Lower lobe of right lung (tissue), 2 donors: ENCODE results near the gene GALNT17. TPM values are rescaled to one million over a fixed set of nuclear protein-coding genes. Genes with fewer than 3 reads are reported as not detected.
"Not testable (repeated sequence)": the region's sequence is repeated elsewhere in the genome, so short reads cannot be mapped to it uniquely, and the experiment has no call there.

Experiments
- ATAC-seq, 2 donors: fragments of 200-7000 bp; cut with Tn5 transposase; one replicate each; pipeline ENCODE4 v1.9.1; 2020 to 2022; ENCODE audit warnings: mild to moderate bottlenecking in 2 of 2, moderate library complexity in 2 of 2
- DNase-seq: peaks from one replicate; pipeline ENCODE4 v3.0.0-alpha.2; 2020
- H3K27ac ChIP-seq: fragments of 200-600 bp; one replicate; pipeline ENCODE4 v1.8.0; 2022
- H3K27me3 ChIP-seq: fragments of 200-600 bp; one replicate; pipeline ENCODE4 v1.8.0; 2022; ENCODE audit warnings: low read depth
- H3K36me3 ChIP-seq: fragments of 200-600 bp; one replicate; pipeline ENCODE4 v1.8.0; 2022; ENCODE audit warnings: mild to moderate bottlenecking
- H3K4me1 ChIP-seq: fragments of 200-600 bp; one replicate; pipeline ENCODE4 v1.8.0; 2022
- H3K4me3 ChIP-seq: fragments of 200-600 bp; one replicate; pipeline ENCODE4 v1.8.0; 2022; ENCODE audit warnings: mild to moderate bottlenecking
- H3K9me3 ChIP-seq: fragments of 200-600 bp; one replicate; pipeline ENCODE4 v1.8.0; 2022
- intact Hi-C: fragments of 100-400 bp; cut with DNase I; formaldehyde crosslinking; loops from one replicate; pipeline ENCODE4 v1.11.0; 2022
- total RNA-seq: library from RNA; stranded (reverse); fragmentation: NEBNext Ultra II Directional; extraction: Animal tissue kit (Norgen Biotek cat#: 25700); gene quantifications from one replicate; pipeline ENCODE4 v1.2.1, GENCODE V29; 2021
- TF ChIP-seq, protein P1 (sequence below): fragments of 200-600 bp; IDR thresholded peaks from one replicate; pipeline ENCODE4 v1.8.0; 2022; ENCODE audit warnings: antibody characterized with exemption, mild to moderate bottlenecking
- donor health status: DM: no; HTN: yes; CAD: no; lungs with severe emphysema.

GALNT17 gene
- total RNA-seq, 1 donor from 2014 or later = 6.6 TPM

DNA sequence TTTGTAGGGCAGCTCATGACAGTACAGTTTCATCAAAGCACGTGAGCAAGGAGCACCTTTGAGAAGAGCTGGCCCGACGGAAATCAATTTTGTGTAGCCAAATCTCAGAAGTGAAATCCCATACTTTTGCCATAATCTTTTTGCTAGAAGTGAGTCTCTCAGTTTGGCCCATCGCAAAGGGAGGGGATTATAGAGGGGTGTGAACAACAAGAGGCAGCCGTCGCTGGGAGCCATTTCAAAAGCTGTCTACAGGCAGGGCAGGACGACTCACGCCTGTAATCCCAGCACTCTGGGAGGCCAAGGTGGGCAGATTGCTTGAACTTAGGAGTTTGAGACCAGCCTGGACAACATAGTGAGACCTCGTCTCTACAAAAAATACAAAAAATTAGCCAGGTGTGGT, 599.8 kb downstream of the GALNT17 start:
- H3K9me3 ChIP-seq = no peaks in the 10 kb centered on the region
- TF ChIP-seq, protein P1, sequence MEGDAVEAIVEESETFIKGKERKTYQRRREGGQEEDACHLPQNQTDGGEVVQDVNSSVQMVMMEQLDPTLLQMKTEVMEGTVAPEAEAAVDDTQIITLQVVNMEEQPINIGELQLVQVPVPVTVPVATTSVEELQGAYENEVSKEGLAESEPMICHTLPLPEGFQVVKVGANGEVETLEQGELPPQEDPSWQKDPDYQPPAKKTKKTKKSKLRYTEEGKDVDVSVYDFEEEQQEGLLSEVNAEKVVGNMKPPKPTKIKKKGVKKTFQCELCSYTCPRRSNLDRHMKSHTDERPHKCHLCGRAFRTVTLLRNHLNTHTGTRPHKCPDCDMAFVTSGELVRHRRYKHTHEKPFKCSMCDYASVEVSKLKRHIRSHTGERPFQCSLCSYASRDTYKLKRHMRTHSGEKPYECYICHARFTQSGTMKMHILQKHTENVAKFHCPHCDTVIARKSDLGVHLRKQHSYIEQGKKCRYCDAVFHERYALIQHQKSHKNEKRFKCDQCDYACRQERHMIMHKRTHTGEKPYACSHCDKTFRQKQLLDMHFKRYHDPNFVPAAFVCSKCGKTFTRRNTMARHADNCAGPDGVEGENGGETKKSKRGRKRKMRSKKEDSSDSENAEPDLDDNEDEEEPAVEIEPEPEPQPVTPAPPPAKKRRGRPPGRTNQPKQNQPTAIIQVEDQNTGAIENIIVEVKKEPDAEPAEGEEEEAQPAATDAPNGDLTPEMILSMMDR = no peak
- intact Hi-C loops = loop anchor here (10.0 kb wide), 1 partner anchor 877 kb away; no protein-coding TSS in a partner anchor
- H3K36me3 ChIP-seq = no peaks in the 10 kb centered on the region
- peaks cover 5% of the 10 kb centered on the region for H3K27me3 ChIP-seq
- ATAC-seq = no peak
- peaks cover 6% of the 10 kb centered on the region for H3K4me1 ChIP-seq
- DNase-seq = no peak
- H3K27ac ChIP-seq = no peak overlapping the region
- no peak overlapping the region for H3K4me3 ChIP-seq

DNA sequence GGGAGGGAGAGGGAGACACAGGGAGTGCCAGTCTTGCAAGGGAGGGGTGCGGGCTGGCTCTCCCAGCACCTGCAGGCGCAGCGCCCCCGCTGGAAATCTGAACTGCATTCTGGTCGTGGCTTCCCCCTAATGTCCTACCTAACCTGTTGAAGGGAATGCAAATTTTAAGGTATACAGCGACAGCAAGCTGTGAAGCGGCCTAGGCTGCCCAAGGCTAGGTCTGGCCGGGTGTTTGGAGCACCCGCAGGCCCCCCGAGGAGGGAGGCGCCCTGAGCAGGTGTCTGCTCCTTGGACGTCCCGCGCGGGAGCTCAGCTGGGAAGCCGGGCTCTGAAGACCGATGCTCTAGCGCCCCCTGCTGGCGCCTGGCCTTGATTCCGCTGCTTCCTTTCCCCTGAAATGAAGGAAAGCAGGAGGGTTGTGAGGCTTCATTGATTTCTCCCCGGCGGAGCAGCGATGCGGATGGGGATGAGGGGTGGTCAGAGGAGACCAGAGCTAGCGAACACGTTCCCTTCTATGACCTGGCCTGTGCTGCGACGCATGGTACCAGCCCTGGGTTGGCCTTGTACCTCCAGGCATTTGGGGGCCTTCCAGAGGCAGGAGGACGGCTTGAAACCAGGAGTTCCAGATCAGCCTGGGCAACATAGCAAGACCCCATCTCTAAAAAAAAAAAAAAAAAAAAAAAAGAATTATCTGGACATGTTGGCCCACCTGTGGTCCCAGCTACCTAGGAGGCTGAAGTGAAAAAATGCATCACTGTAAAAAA, 601.3 kb downstream of the GALNT17 start:
- intact Hi-C loops = loop anchor here (10.0 kb wide), 1 partner anchor 878 kb away; no protein-coding TSS in a partner anchor
- Histone ChIP-seq H3K4me1 (peaks cover 6% of the 10 kb centered on the region), H3K36me3 (no peaks in the 10 kb centered on the region), H3K4me3 (peak overlapping the region; percentile 23), H3K9me3 (no peaks in the 10 kb centered on the region), H3K27me3 (peaks cover 5% of the 10 kb centered on the region), H3K27ac (no peak overlapping the region)
- TF ChIP-seq, protein P1 = peak; percentile 93
- peak; percentile 83 for DNase-seq
- ATAC-seq = peak; percentile 75 to 82

DNA sequence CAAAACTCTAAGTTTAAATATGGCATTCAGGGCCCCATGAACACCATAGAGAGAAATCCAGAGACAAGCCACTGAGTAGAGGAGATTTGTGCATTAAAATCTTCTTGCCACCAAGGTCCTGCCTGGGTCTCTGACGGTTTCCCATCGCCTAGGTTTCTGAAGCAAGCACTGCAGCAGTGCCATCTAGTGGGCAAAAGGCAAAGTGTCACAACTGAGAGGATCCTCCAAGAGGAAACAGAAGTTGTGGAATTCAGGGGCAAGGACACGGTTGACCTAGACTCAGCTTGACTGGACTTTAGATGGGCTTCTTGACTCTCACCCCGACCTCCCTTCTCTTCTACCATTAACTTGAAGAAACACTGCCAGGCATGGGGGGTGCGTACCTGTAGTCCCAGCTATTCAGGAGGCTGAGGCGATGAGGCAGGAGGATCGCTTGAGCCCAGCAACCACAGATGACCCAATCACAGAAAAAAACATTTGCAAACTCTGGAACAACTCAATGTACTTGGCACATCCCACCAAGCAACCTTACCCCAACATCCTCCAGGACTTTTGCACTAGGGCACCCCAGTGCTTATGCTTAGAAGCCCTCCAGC, 604.1 kb downstream of the GALNT17 start:
- ATAC-seq (peak; percentile 69 to 74), DNase-seq (peak; percentile 55)

DNA sequence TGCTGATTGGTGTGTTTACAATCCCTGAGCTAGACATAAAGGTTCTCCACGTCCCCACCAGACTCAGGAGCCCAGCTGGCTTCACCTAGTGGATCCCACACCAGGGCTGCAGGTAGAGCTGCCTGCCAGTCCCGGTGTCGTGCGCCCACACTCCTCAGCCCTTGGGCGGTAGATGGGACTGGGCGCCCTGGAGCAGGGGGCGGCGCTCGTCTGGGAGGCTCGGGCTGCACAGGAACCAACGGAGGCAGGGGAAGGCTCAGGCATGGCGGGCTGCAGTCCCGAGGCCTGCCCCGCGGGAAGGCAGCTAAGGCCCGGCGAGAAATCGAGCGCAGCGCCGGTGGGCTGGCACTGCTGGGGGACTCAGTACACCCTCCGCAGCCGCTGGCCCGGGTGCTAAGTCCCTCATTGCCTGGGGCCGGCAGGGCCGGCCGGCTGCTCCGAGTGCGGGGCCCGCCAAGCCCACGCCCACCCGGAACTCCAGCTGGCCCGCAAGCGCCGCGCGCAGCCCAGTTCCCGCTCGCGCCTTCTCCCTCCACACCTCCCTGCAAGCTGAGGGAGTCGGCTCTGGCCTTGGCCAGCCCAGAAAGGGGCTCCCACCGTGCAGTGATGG, 606.1 kb downstream of the GALNT17 start:
- not testable (repeated sequence) for H3K27ac ChIP-seq, H3K36me3 ChIP-seq, ATAC-seq, DNase-seq, H3K27me3 ChIP-seq, H3K4me3 ChIP-seq, H3K4me1 ChIP-seq, H3K9me3 ChIP-seq
- intact Hi-C loops = loop anchor here (10.0 kb wide), 1 partner anchor 883 kb away; no protein-coding TSS in a partner anchor

More for the DNA sequence above, 604.1 kb downstream of the GALNT17 start:
- Histone ChIP-seq H3K27ac (no peak overlapping the region), H3K9me3 (no peaks in the 10 kb centered on the region), H3K4me3 (no peak overlapping the region), H3K4me1 (peaks cover 6% of the 10 kb centered on the region), H3K36me3 (no peaks in the 10 kb centered on the region), H3K27me3 (peaks cover 5% of the 10 kb centered on the region)
- TF ChIP-seq, protein P1 = peak; percentile 81
- intact Hi-C loops = loop anchor here (10.0 kb wide), 1 partner anchor 881 kb away; no protein-coding TSS in a partner anchor

DNA sequence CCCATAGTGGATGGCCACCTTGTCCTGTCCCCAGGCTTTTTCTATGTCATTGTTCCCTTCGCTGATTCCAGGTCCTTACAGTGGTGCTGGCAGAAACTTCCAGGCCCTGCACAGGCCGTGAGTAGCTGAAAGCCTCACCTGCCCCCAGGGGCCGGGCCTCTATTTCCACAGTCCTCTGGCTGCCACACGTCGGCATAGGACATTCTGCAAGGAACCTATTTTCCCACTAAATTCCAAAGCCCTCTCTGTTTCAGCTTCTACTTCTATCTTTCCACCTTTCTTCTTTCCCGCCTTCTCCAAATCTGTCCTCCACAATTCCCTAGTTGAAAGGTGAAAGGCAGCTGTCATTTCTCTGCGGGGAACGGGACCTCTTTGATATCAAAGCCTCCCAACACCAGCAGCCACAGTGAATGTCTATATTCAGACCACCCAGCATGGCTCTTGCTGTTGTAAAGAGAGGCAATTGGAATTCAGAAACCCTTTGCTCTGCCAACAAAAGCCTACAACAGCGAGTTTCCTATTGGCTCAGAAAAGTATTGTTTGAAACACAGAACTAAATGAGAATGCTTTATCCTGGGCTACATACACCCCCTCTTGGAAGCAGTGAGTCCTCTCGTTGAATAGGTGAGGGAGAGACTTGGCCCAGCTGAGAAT, 607.7 kb downstream of the GALNT17 start:
- intact Hi-C loops = loop anchor here (10.0 kb wide), 1 partner anchor 885 kb away; no protein-coding TSS in a partner anchor
- TF ChIP-seq, protein P1 = no peak
- Histone ChIP-seq H3K4me1 (no peaks in the 10 kb centered on the region), H3K27ac (no peak overlapping the region), H3K27me3 (peaks cover 5% of the 10 kb centered on the region), H3K4me3 (no peak overlapping the region), H3K9me3 (no peaks in the 10 kb centered on the region), H3K36me3 (no peaks in the 10 kb centered on the region)
- DNase-seq (no peak), ATAC-seq (no peak)
